NT2/D1 (cell line): ENCODE results near the gene KRTAP4-8.
"Not testable (repeated sequence)": the region's sequence is repeated elsewhere in the genome, so short reads cannot be mapped to it uniquely, and the experiment has no call there.

Source experiments
- DNase-seq: peaks from one replicate; pipeline ENCODE4 v3.0.0-alpha.2; 2011; ENCODE audit warnings: low read depth, low spot score
- H3K27me3 ChIP-seq: 2 replicates; pipeline ENCODE4 v1.6.0; 2011; ENCODE audit warnings: mild to moderate bottlenecking; ENCODE audit not compliant: insufficient read length, insufficient read depth
- H3K36me3 ChIP-seq: 2 replicates; pipeline ENCODE4 v1.6.1; 2011; ENCODE audit warnings: mild to moderate bottlenecking, low read length, mixed read lengths; ENCODE audit not compliant: insufficient read depth, insufficient read length
- H3K4me1 ChIP-seq: 2 replicates; pipeline ENCODE4 v1.5.1; 2011; ENCODE audit not compliant: insufficient read depth, insufficient read length
- H3K4me3 ChIP-seq: 2 replicates; pipeline ENCODE4 v1.5.1; 2011; ENCODE audit warnings: low read depth; ENCODE audit not compliant: insufficient read length
- H3K9ac ChIP-seq: 2 replicates; pipeline ENCODE4 v1.6.0; 2011; ENCODE audit warnings: low read depth; ENCODE audit not compliant: insufficient read length
- H3K9me3 ChIP-seq: 2 replicates; pipeline ENCODE4 v1.5.1; 2011; ENCODE audit warnings: mild to moderate bottlenecking, low read length; ENCODE audit not compliant: insufficient read depth
- SUZ12 ChIP-seq: IDR thresholded peaks from 2 replicates; pipeline ENCODE4 v1.6.1; 2011; ENCODE audit not compliant: insufficient read length, insufficient read depth; ENCODE audit errors: extremely low read depth
- YY1 ChIP-seq: IDR thresholded peaks from 2 replicates; pipeline ENCODE4 v1.6.1; 2011; ENCODE audit not compliant: insufficient read length, insufficient read depth
- ZNF274 ChIP-seq: IDR thresholded peaks from 2 replicates; pipeline ENCODE4 v1.6.1; 2011; ENCODE audit warnings: mild to moderate bottlenecking, low read depth, low read length

KRTAP4-8 gene

GRCh38 chr17:41118721-41119120, 20.8 kb upstream of the KRTAP4-8 start:
- TF ChIP-seq SUZ12, result no peak
- no peak for TF ChIP-seq YY1
- no peak for TF ChIP-seq ZNF274
- Histone ChIP-seq H3K4me1 (peaks cover 2% of the 10 kb centered on the region), H3K9ac (no peak overlapping the region), H3K27me3 (no peaks in the 10 kb centered on the region), H3K36me3 (no peaks in the 10 kb centered on the region), H3K9me3 (peaks cover 9% of the 10 kb centered on the region; the same call in 1 of the 2 replicates), H3K4me3 (no peak overlapping the region)
- DNase-seq, result no peak

DNA sequence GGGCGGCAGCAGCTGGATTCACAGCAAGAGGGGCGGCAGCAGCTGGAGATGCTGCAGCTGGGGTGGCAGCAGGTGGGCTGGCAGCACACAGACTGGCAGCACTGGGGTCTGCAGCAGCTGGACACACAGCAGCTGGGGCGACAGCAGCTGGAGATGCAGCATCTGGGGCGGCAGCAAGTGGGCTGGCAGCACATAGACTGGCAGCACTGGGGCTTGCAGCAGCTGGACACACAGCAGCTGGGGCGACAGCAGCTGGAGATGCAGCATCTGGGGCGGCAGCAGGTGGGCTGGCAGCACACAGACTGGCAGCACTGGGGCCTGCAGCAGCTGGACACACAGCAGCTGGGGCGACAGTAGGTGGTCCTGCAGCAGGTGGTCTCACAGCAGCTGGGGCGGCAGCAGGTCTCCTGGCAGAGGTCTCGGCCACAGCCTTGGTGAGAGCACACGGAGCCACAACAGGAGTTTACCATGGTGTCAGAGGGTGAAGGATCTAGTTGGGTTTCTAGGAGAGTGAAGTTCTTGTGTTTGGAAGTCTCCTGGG, 20.0 kb upstream of the KRTAP4-8 start, which contains the start of gene KRTAP4-11:
Gene KRTAP4-11 (minus strand): TSS at position 528 of the 541 bp plus-strand sequence. CDS start 58 bp downstream, at position 470.
- not testable (repeated sequence) for H3K4me1 ChIP-seq, H3K36me3 ChIP-seq, H3K4me3 ChIP-seq, DNase-seq, H3K9ac ChIP-seq, H3K27me3 ChIP-seq
- H3K9me3 ChIP-seq, result peaks cover 17% of the 10 kb centered on the region

DNA sequence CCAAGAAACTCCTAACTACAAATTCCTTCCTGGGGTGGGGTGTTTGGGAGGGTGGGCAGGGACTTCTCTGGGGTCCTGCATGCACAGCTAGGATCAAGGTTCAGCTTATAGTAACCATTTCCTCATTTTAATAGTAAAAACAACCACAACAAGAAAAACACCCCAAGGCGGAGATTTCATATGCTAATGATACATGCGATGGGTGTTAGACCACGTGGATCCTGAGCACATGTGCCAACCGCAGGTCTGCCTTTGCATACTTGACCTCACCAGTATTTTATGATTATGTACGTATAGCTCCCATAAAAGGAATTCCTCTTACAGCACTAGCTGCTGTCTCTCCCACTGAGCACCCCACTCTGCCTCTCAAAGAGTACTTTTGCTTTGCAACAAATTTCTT, 18.4 kb upstream of the KRTAP4-8 start:
- Histone ChIP-seq H3K9ac (no peak overlapping the region), H3K4me1 (peaks cover 2% of the 10 kb centered on the region), H3K36me3 (no peaks in the 10 kb centered on the region), H3K4me3 (no peak overlapping the region), H3K9me3 (peaks cover 33% of the 10 kb centered on the region), H3K27me3 (no peaks in the 10 kb centered on the region)
- no peak for TF ChIP-seq SUZ12
- no peak for DNase-seq

DNA sequence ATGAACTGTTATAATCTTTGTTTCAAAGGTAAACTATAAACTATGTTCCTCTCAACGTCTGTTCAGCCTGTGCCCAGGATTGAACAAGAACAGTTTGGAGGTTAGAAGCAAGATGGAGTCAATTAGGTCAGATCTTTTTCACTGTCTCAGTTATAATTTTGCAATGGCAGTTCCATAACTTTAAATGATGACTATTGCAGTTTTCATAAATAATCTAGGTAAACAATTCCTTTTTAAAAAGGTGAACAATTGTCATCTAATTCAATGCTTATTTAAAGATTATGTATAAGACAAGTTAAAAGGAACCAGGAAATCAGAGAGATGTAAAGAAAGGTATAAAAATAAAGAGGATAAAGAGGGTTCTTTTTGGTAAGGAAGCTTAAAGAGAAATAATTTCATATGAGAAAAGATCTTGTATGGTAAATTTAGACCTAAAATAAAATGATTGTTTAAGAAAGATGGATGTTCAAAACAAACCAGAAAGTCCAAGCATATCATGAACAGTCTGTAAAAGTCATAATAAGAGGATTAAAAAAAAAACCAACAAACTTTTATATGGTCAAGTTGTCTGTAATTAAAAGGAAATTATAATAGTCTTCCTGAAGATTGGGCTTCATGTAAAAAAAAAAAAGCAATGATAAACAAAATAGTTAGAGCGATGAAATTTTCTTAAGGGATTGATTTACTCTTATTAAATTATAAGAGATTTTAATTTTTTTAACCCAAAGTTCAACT, 13.4 kb upstream of the KRTAP4-8 start:
- no peaks in the 10 kb centered on the region for H3K27me3 ChIP-seq
- no peaks in the 10 kb centered on the region for H3K36me3 ChIP-seq
- peaks cover 44% of the 10 kb centered on the region for H3K9me3 ChIP-seq
- TF ChIP-seq SUZ12 (no peak), YY1 (no peak), ZNF274 (no peak)
- no peak overlapping the region for H3K4me3 ChIP-seq
- DNase-seq, result no peak
- H3K9ac ChIP-seq, result no peak overlapping the region
- peaks cover 2% of the 10 kb centered on the region for H3K4me1 ChIP-seq

DNA sequence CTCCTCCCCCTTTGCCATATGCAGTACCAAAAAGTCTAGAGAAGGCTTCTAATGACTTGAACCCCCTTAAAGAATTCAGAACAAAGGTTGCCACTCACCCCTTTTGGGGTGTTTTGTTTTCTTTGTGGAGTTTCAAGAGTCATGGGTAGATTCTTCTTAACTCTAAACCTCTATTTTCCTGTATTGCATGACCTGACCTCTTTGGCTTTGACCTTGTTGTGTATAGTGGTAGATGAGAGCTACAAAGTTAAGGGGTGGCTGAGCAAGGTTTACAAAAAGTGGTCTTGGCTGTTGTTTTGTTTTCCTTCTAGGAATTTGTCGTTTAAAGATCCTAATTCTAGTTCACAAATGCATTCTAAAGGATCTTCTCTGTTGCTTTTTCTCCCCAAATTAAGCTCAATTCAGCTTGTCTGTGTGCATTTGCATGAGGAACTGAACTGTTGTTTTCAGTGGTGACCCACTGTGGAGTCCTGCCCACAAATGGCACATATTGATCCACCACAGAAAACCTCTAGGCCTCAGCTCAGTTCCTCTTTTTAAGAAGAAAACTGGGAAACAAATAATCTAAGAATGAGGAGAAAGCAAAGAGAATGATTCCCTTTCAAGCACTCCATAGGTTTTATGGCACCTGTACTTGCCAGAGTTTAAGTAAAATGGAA, 10.9 kb upstream of the KRTAP4-8 start:
- not testable (repeated sequence) for H3K27me3 ChIP-seq, H3K9ac ChIP-seq, DNase-seq, H3K4me3 ChIP-seq, H3K36me3 ChIP-seq, H3K4me1 ChIP-seq
- H3K9me3 ChIP-seq, result peaks cover 36% of the 10 kb centered on the region

DNA sequence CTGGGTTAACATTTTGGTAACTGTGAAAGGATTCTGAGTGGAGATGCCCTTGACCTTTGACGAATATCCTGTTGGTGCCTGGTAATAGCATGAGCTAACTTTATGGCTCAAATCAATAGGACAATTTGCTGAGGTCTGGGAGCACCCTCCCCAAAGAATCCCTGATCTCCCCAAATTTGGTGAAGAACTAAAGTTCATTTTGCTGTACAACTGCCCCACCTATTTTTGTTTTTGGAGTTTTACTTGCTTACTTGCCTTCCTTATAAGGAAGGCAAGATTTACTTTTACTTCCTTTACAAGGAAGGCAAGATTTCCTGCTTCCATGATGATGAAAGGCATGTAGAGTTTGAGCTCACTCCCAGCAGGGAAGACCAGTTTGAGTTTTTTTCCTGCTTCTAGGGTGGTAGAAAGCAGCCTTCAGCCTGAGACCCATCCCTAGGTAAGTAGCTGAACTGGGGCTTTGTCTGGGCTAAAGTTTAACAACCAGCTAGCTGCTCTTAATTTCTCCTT, 10.1 kb upstream of the KRTAP4-8 start:
- TF ChIP-seq ZNF274, result no peak
- no peak for TF ChIP-seq SUZ12
- no peak for TF ChIP-seq YY1
- Histone ChIP-seq H3K36me3 (no peaks in the 10 kb centered on the region), H3K4me3 (no peak overlapping the region), H3K4me1 (no peaks in the 10 kb centered on the region), H3K27me3 (no peaks in the 10 kb centered on the region), H3K9ac (no peak overlapping the region), H3K9me3 (peaks cover 27% of the 10 kb centered on the region)
- DNase-seq, result no peak

DNA sequence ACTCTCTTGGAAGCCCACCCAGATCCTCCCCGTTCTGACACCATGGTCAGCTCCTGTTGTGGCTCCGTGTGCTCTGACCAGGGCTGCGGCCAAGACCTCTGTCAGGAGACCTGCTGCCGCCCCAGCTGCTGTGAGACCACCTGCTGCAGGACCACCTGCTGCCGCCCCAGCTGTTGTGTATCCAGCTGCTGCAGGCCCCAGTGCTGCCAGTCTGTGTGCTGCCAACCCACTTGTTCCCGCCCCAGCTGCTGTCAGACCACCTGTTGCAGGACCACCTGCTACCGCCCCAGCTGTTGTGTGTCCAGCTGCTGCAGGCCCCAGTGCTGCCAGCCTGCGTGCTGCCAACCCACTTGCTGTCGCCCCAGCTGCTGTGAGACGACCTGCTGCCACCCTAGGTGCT, 7.4 kb upstream of the KRTAP4-8 start, which contains the start of gene KRTAP4-9:
Gene KRTAP4-9 (plus strand): TSS at position 43 of the 400 bp plus-strand sequence. CDS start 0 bp downstream, at position 43.
- H3K36me3 ChIP-seq, H3K9me3 ChIP-seq, H3K9ac ChIP-seq, H3K4me1 ChIP-seq, DNase-seq, H3K4me3 ChIP-seq, H3K27me3 ChIP-seq: not testable (repeated sequence)

- H3K27me3 ChIP-seq, H3K4me1 ChIP-seq, H3K9ac ChIP-seq, H3K9me3 ChIP-seq, H3K36me3 ChIP-seq, H3K4me3 ChIP-seq, DNase-seq: not testable (repeated sequence)
These were observed 6.6 kb upstream of the KRTAP4-8 start for GRCh38 chr17:41104386-41105038.
